H1 (cell line): Measurements from ENCODE around the gene LCLAT1. TPM values are rescaled to one million over a fixed set of nuclear protein-coding genes. Genes with fewer than 3 reads are reported as not detected.

Experiments used
- CTCF ChIA-PET: fragments of 300-600 bp; sonication (Branson Sonifier 250); formaldehyde crosslinking; loops from one replicate; lab custom pipeline; 2021; ENCODE audit not compliant: partially characterized antibody; lab: Charles Lee
- POLR2A ChIA-PET: fragments of 300-600 bp; sonication (Branson Sonifier 250); formaldehyde crosslinking; loops from one replicate; lab custom pipeline; 2021; ENCODE audit warnings: inconsistent platforms; ENCODE audit not compliant: partially characterized antibody; lab: Charles Lee
- DNase-seq, 2 experiments: peaks; one replicate each; pipeline versions ENCODE4 v3.0.0 to v3.0.0-alpha.2; 2010 to 2022; ENCODE audit warnings: low spot score in 2 of 2, low read depth in 1 of 2, mixed read lengths in 1 of 2
- FAIRE-seq: peaks from 2 replicates; lab custom pipeline; 2011; peaks lifted over from hg19 to GRCh38; lab: Jason Lieb, UNC
- H2AFZ ChIP-seq: 2 replicates; pipeline ENCODE4 v1.8.1; 2012; ENCODE audit warnings: low read length, inconsistent platforms
- H2AK5ac ChIP-seq: 2 replicates; pipeline ENCODE4 v1.6.1; 2013; ENCODE audit warnings: low read depth, low read length
- H2BK120ac ChIP-seq: replicated peaks from 2 replicates; pipeline ENCODE3; 2013; ENCODE audit warnings: low read depth, low read length, inconsistent platforms
- H2BK12ac ChIP-seq: 2 replicates; pipeline ENCODE4 v1.6.1; 2013; ENCODE audit warnings: low read depth, low read length
- H2BK15ac ChIP-seq: 2 replicates; pipeline ENCODE4 v1.6.1; 2013; ENCODE audit warnings: low read length
- H2BK20ac ChIP-seq: 2 replicates; pipeline ENCODE4 v1.6.1; 2013; ENCODE audit warnings: low read length
- H2BK5ac ChIP-seq: 2 replicates; pipeline ENCODE4 v1.6.1; 2013; ENCODE audit warnings: low read depth, low read length
- H3K14ac ChIP-seq: 2 replicates; pipeline ENCODE4 v1.6.1; 2013; ENCODE audit warnings: inconsistent platforms; ENCODE audit not compliant: insufficient read length
- H3K18ac ChIP-seq: 2 replicates; pipeline ENCODE4 v1.6.1; 2013; ENCODE audit warnings: low read length; ENCODE audit errors: extremely low read depth
- H3K23ac ChIP-seq: 2 replicates; pipeline ENCODE4 v1.6.1; 2013; ENCODE audit warnings: inconsistent platforms; ENCODE audit not compliant: insufficient read length
- H3K23me2 ChIP-seq: 2 replicates; pipeline ENCODE4 v1.6.1; 2013; ENCODE audit warnings: low read depth, low read length
- H3K27ac ChIP-seq: 2 replicates; pipeline ENCODE4 v1.6.1; 2011; ENCODE audit warnings: low read depth, low read length, inconsistent platforms
- H3K27me3 ChIP-seq, 4 experiments: replicated peaks in 1 of 4; 1 replicate in 1 of 4; 2 replicates in 3 of 4; pipeline versions ENCODE4 v1.6.1 to v1.8.1; 2011 to 2013; ENCODE audit warnings: low read length in 3 of 4, mild to moderate bottlenecking in 3 of 4, inconsistent platforms in 2 of 4, mixed read lengths in 2 of 4, moderate library complexity in 1 of 4; ENCODE audit not compliant: control insufficient read depth in 3 of 4, insufficient read depth in 3 of 4; ENCODE audit errors: extremely low read depth in 1 of 4
- H3K36me3 ChIP-seq, 4 experiments: 2 replicates each; pipeline versions ENCODE4 v1.6.1 to v1.8.1; 2011 to 2013; ENCODE audit warnings: mild to moderate bottlenecking in 4 of 4, low read length in 3 of 4, moderate library complexity in 2 of 4, control low read depth in 1 of 4, inconsistent platforms in 1 of 4; ENCODE audit not compliant: insufficient read depth in 4 of 4, control insufficient read depth in 2 of 4
- H3K4ac ChIP-seq: replicated peaks from 2 replicates; pipeline ENCODE3; 2013; ENCODE audit warnings: low read length, low read depth, mixed read lengths, inconsistent platforms; ENCODE audit not compliant: insufficient read length
- H3K4me1 ChIP-seq, 4 experiments: replicated peaks in 1 of 4; 1 replicate in 1 of 4; 2 replicates in 3 of 4; pipeline versions ENCODE4 v1.6.1 to v1.8.1; 2011 to 2013; ENCODE audit warnings: low read length in 3 of 4, inconsistent platforms in 2 of 4, mixed read lengths in 1 of 4; ENCODE audit not compliant: insufficient read depth in 4 of 4, control insufficient read depth in 3 of 4
- H3K4me2 ChIP-seq, 2 experiments: 2 replicates each; pipeline versions ENCODE4 v1.6.1 to v1.8.1; 2011 to 2013; ENCODE audit warnings: low read depth in 2 of 2, low read length in 2 of 2, control low read depth in 1 of 2, inconsistent platforms in 1 of 2, mild to moderate bottlenecking in 1 of 2; ENCODE audit not compliant: insufficient read depth in 1 of 2
- H3K4me3 ChIP-seq, 4 experiments: fragments of 200-600, 300-600 bp in 1 of 4; sonication (generic), shearing (Covaris generic), sonication (Bioruptor Twin) in 1 of 4; 2 replicates each; pipeline versions ENCODE4 v1.5.1 to v1.8.1; 2011 to 2016; ENCODE audit warnings: low read length in 4 of 4, low read depth in 3 of 4, control low read depth in 2 of 4, inconsistent platforms in 2 of 4, mild to moderate bottlenecking in 2 of 4, mixed read lengths in 1 of 4, moderate library complexity in 1 of 4; ENCODE audit not compliant: insufficient read depth in 2 of 4; ENCODE audit errors: extremely low read depth in 1 of 4
- H3K56ac ChIP-seq: replicated peaks from 2 replicates; pipeline ENCODE3; 2013; ENCODE audit warnings: low read depth, mild to moderate bottlenecking, mixed read lengths, low read length, inconsistent platforms; ENCODE audit not compliant: insufficient read length
- H3K79me1 ChIP-seq: 2 replicates; pipeline ENCODE4 v1.6.1; 2013; ENCODE audit warnings: low read depth, low read length, control low read depth
- H3K79me2 ChIP-seq, 2 experiments: 2 replicates each; pipeline versions ENCODE4 v1.6.1 to v1.8.1; 2012 to 2013; ENCODE audit warnings: low read length in 2 of 2, mild to moderate bottlenecking in 2 of 2, inconsistent platforms in 1 of 2; ENCODE audit not compliant: insufficient read depth in 2 of 2, control insufficient read depth in 1 of 2
- H3K9ac ChIP-seq, 4 experiments: replicated peaks in 1 of 4; 1 replicate in 1 of 4; 2 replicates in 3 of 4; pipeline versions ENCODE4 v1.6.1 to v1.8.1; 2011 to 2013; ENCODE audit warnings: low read depth in 3 of 4, low read length in 3 of 4, control low read depth in 2 of 4, mild to moderate bottlenecking in 2 of 4, moderate library complexity in 2 of 4, inconsistent platforms in 1 of 4; ENCODE audit errors: extremely low read depth in 1 of 4
- H3K9me3 ChIP-seq, 2 experiments: 2 replicates each; pipeline versions ENCODE4 v1.6.1 to v1.8.1; 2012 to 2013; ENCODE audit warnings: mild to moderate bottlenecking in 2 of 2, moderate library complexity in 2 of 2, control low read depth in 1 of 2, inconsistent platforms in 1 of 2, low read depth in 1 of 2, low read length in 1 of 2, mixed read lengths in 1 of 2; ENCODE audit not compliant: insufficient read depth in 2 of 2
- H4K20me1 ChIP-seq, 2 experiments: replicated peaks in 1 of 2; 2 replicates each; pipeline versions ENCODE3 to v1.8.1; 2011 to 2013; ENCODE audit warnings: inconsistent platforms in 2 of 2, low read length in 2 of 2, mild to moderate bottlenecking in 1 of 2; ENCODE audit not compliant: insufficient read depth in 2 of 2, control insufficient read depth in 1 of 2
- H4K5ac ChIP-seq: 2 replicates; pipeline ENCODE4 v1.6.1; 2013; ENCODE audit warnings: low read length, low read depth, mixed read lengths, inconsistent platforms; ENCODE audit not compliant: insufficient read length
- H4K8ac ChIP-seq: 2 replicates; pipeline ENCODE4 v1.8.0; 2013; ENCODE audit warnings: mild to moderate bottlenecking, moderate library complexity, low read length, inconsistent platforms; ENCODE audit not compliant: insufficient read depth; ENCODE audit errors: extremely low read depth
- H4K91ac ChIP-seq: replicated peaks from 2 replicates; pipeline ENCODE3; 2013; ENCODE audit warnings: low read length, mixed read lengths, inconsistent platforms; ENCODE audit not compliant: insufficient read length
- ASH2L ChIP-seq: fragments of 200-600, 300-600 bp; sonication (generic); IDR thresholded peaks from one replicate; pipeline ENCODE4 v1.7.1; 2017; ENCODE audit warnings: low read length
- BRCA1 ChIP-seq: IDR thresholded peaks from 2 replicates; pipeline ENCODE4 v1.6.1; 2012; ENCODE audit warnings: low read depth, low read length, improper control_type of control experiment
- CBX5 ChIP-seq: fragments of 300-800, 300-1000 bp; sonication (generic); IDR thresholded peaks from 2 replicates; pipeline ENCODE4 v1.7.1; 2016; ENCODE audit warnings: antibody characterized with exemption, low read length, low read depth
- CHD1 ChIP-seq: IDR thresholded peaks from 2 replicates; pipeline ENCODE4 v1.6.1; 2012; ENCODE audit warnings: low read depth, low read length, improper control_type of control experiment
- CREB1 ChIP-seq: IDR thresholded peaks from 2 replicates; pipeline ENCODE4 v1.6.1; 2012; ENCODE audit warnings: inconsistent platforms
- HDAC2 ChIP-seq, 2 experiments: fragments of 300-600 bp in 1 of 2; sonication (generic) in 1 of 2; IDR thresholded peaks; 2 replicates each; pipeline ENCODE4 v1.6.1; 2011 to 2012; ENCODE audit warnings: low read depth in 2 of 2, low read length in 2 of 2, mild to moderate bottlenecking in 2 of 2, moderate library complexity in 2 of 2, borderline replicate concordance in 1 of 2, inconsistent platforms in 1 of 2
- HDAC6 ChIP-seq: IDR thresholded peaks from one replicate; pipeline ENCODE4 v1.7.1; 2012; ENCODE audit warnings: low read depth, mild to moderate bottlenecking, inconsistent platforms, low read length, moderate library complexity
- KDM4A ChIP-seq: IDR thresholded peaks from one replicate; pipeline ENCODE4 v1.7.1; 2012; ENCODE audit warnings: low read depth, mild to moderate bottlenecking, moderate library complexity, low read length, inconsistent platforms; ENCODE audit not compliant: severe bottlenecking
- KDM5A ChIP-seq: fragments of 200-600 bp; IDR thresholded peaks from 2 replicates; pipeline ENCODE4 v1.7.1; 2012; ENCODE audit warnings: mild to moderate bottlenecking, low read length, inconsistent platforms, mixed read lengths
- NANOG ChIP-seq: IDR thresholded peaks from 2 replicates; pipeline ENCODE4 v1.6.1; 2011; ENCODE audit warnings: low read length, low read depth, mild to moderate bottlenecking, inconsistent platforms; ENCODE audit not compliant: insufficient read depth, poor library complexity, severe bottlenecking
- RNF2 ChIP-seq: fragments of 200-900, 300-1000 bp; sonication (generic); IDR thresholded peaks from 2 replicates; pipeline ENCODE4 v1.7.1; 2016; ENCODE audit warnings: borderline replicate concordance, low read depth, mild to moderate bottlenecking, antibody characterized with exemption, low read length; ENCODE audit not compliant: poor library complexity, severe bottlenecking; ENCODE audit errors: missing control alignments
- SRF ChIP-seq: IDR thresholded peaks from 2 replicates; pipeline ENCODE4 v1.6.1; 2011; ENCODE audit warnings: mild to moderate bottlenecking, low read depth, low read length, moderate library complexity
- TAF7 ChIP-seq: optimal IDR thresholded peaks from 2 replicates; pipeline ENCODE3; 2011; ENCODE audit warnings: low read depth, mild to moderate bottlenecking, inconsistent platforms, low read length, moderate library complexity, borderline replicate concordance
- WGBS, 2 experiments: shearing (Covaris generic) in 1 of 2; methylation state at CpG; one replicate each; pipeline versions ENCODE4 v1.1.6 to v1.1.7; 2013 to 2015; ENCODE audit warnings: low lambda C conversion rate in 2 of 2, mixed read lengths in 2 of 2, inconsistent platforms in 1 of 2, low coverage in 1 of 2, missing lambda C conversion rate in 1 of 2; ENCODE audit not compliant: insufficient replicate concordance in 2 of 2, insufficient coverage in 1 of 2, insufficient read length in 1 of 2; ENCODE audit errors: extremely low coverage in 1 of 2, missing lambda C conversion rate in 1 of 2; 5-methylcytosine and 5-hydroxymethylcytosine counted together
- polyA plus RNA-seq, 7 experiments: library from polyadenylated mRNA; depleted of rRNA in 3 of 7; stranded (reverse) in 5 of 7; unstranded in 2 of 7; fragments of >200 nt in 5 of 7; fragments of 200-250 nt in 2 of 7; gene quantifications; 1 replicate in 5 of 7; 2 replicates in 1 of 7; 4 replicates in 1 of 7; pipeline versions ENCODE4 v1.2.1 to v1.2.3, GENCODE V29; 2011 to 2013; ENCODE audit warnings: missing spikeins in 2 of 7, mixed read lengths in 2 of 7
- total RNA-seq: library from RNA; stranded (reverse); fragmentation: NEBNext Ultra II Directional; extraction: Animal tissue kit (Norgen Biotek cat#: 25700); gene quantifications from 2 replicates; pipeline ENCODE4 v1.2.1, GENCODE V29; 2021

The LCLAT1 gene
- total and polyA plus RNA-seq, 2 of the 8 experiments (the other 6 are each of a cell fraction or from before 2014, with no cell fraction given), result 7.6 to 22.0 TPM

DNA sequence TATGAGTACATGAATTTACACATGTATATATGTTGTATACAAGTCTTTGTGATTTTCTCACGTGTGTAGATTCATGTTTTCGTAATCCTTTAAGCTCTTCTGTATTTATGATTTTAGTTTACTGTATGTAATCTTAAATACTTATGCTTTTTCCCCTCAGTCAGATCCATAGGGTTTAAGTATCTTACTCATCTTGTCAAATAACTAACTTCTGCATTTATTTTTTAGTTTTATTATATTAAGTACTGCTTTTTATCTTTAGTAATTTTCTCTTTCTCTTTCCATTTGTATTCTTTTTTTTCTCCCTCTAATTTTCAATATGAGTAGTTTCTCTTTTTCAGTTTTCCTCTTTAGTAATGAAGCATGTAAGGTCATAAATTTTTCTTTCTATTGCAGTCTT, 179.4 kb downstream of the LCLAT1 start:
- DNase-seq, result no peak
- Histone ChIP-seq H2AFZ (no peak overlapping the region), H2BK12ac (no peak overlapping the region), H2BK20ac (no peak overlapping the region), H4K8ac (no peak overlapping the region), H3K79me1 (no peaks in the 10 kb centered on the region), H3K18ac (no peak overlapping the region), H3K4me3 (no peak overlapping the region), H3K9ac (no peak overlapping the region), H4K91ac (no peak overlapping the region), H3K14ac (no peak overlapping the region), H3K23ac (no peak overlapping the region), H3K4me2 (no peak overlapping the region), H3K9me3 (no peaks in the 10 kb centered on the region), H3K27me3 (no peaks in the 10 kb centered on the region), H2BK120ac (no peak overlapping the region), H3K4me1 (peaks cover 0 to 5% (median 2%) of the 10 kb centered on the region in 4 experiments; a peak in 1 of 7 replicates), H3K4ac (no peak overlapping the region), H2BK5ac (no peak overlapping the region), H2AK5ac (no peak overlapping the region), H4K20me1 (no peaks in the 10 kb centered on the region), H4K5ac (no peak overlapping the region), H2BK15ac (no peak overlapping the region), H3K27ac (no peak overlapping the region), H3K56ac (no peak overlapping the region), H3K36me3 (no peaks in the 10 kb centered on the region), H3K79me2 (no peaks in the 10 kb centered on the region), H3K23me2 (no peaks in the 10 kb centered on the region)
- WGBS, 2 experiments, result 67% methylated on average over 2 of the region's 2 CpGs; no CpG with 5 or more reads in 1 of the 2 experiments
- no peak for FAIRE-seq
- ChIA-PET POLR2A (no interaction called here), CTCF (interaction anchor here (3.1 kb wide), 1 partner anchor 10 kb away, joined by 6 read pairs; no protein-coding TSS in a partner anchor)
- no peak for TF ChIP-seq NANOG
- TF ChIP-seq KDM5A, result no peak
- TF ChIP-seq HDAC2 (IDR thresholded peaks at IDR 0.05; ENCODE audit: borderline replicate concordance in 1 of 2, low read depth in 2 of 2, low read length in 2 of 2), result no peak
- no peak for TF ChIP-seq HDAC6
- TF ChIP-seq BRCA1, result no peak
- TF ChIP-seq RNF2, result no peak
- TF ChIP-seq TAF7, result no peak
- no peak for TF ChIP-seq CBX5
- TF ChIP-seq ASH2L, result no peak
- TF ChIP-seq KDM4A, result no peak
- TF ChIP-seq SRF, result no peak
- no peak for TF ChIP-seq CREB1
- no peak for TF ChIP-seq CHD1
